GM12878 (cell line): ENCODE data around the gene CRELD2. TPM values are rescaled to one million over a fixed set of nuclear protein-coding genes. Genes with fewer than 3 reads are reported as not detected.

ENCODE experiments used
- CBX3 ChIP-seq: fragments of 200-600 bp; sonication (generic); IDR thresholded peaks from 2 replicates; pipeline ENCODE4 v1.6.1; 2016; ENCODE audit warnings: low read depth, borderline replicate concordance
- CREM ChIP-seq: IDR thresholded peaks from 2 replicates; pipeline ENCODE4 v1.6.1; 2014; ENCODE audit warnings: antibody characterized with exemption, low read depth
- EP300 ChIP-seq, 2 experiments: fragments of 150-350 bp in 1 of 2; IDR thresholded peaks; 2 replicates each; pipeline ENCODE4 v1.6.1; 2011 to 2012; ENCODE audit warnings: low read depth in 2 of 2, low read length in 2 of 2, borderline replicate concordance in 1 of 2, improper control_type of control experiment in 1 of 2, inconsistent platforms in 1 of 2; ENCODE audit not compliant: control insufficient read depth in 1 of 2
- KAT2A ChIP-seq: conservative IDR thresholded peaks from 2 replicates; pipeline ENCODE4 v1.6.1; 2011; ENCODE audit warnings: low read depth, low read length; ENCODE audit not compliant: control insufficient read depth
- POU2F2 ChIP-seq: IDR thresholded peaks from 3 replicates; pipeline ENCODE4 v1.6.1; 2011; ENCODE audit warnings: low read depth, mild to moderate bottlenecking, low read length, borderline replicate concordance
- SPI1 ChIP-seq: IDR thresholded peaks from 2 replicates; pipeline ENCODE4 v1.6.1; 2011; ENCODE audit warnings: low read depth, mild to moderate bottlenecking, low read length, moderate library complexity, borderline replicate concordance; ENCODE audit not compliant: insufficient read depth
- TARDBP ChIP-seq: IDR thresholded peaks from 2 replicates; pipeline ENCODE4 v1.6.1; 2016; ENCODE audit warnings: borderline replicate concordance
- polyA plus RNA-seq, 11 experiments: library from polyadenylated mRNA; depleted of rRNA in 4 of 11; unstranded in 6 of 11; stranded (reverse) in 5 of 11; fragments of >200 nt; fragmentation: Nextera tagmentation in 4 of 11; fragmentation: Illumina TruSeq in 1 of 11; extraction: Ambion mirVana in 4 of 11; extraction: Trizol in 1 of 11; gene quantifications; 1 replicate in 1 of 11; 2 replicates in 10 of 11; pipeline versions ENCODE4 v1.2.1 to v1.2.3, GENCODE V29; 2011 to 2016; ENCODE audit warnings: inconsistent platforms in 2 of 11, missing spikeins in 2 of 11, low read depth in 1 of 11
- total RNA-seq, 4 experiments: library from RNA; depleted of rRNA in 3 of 4; stranded (reverse); fragments of >200 nt in 3 of 4; fragmentation: Illumina TruSeq in 1 of 4; extraction: Trizol in 1 of 4; gene quantifications; 2 replicates each; pipeline versions ENCODE4 v1.2.1 to v1.2.3, GENCODE V29; 2013 to 2021
- TF ChIP-seq, protein P1 (sequence below): fragments of 450-650 bp; IDR thresholded peaks from 2 replicates; pipeline ENCODE4 v1.6.1; 2017; ENCODE audit warnings: mild to moderate bottlenecking, moderate library complexity

CRELD2 gene
- total and polyA plus RNA-seq, 10 of the 15 experiments (the other 5 are each of a cell fraction or from before 2014, with no cell fraction given) = 9.4 to 111 (median 25.9) TPM

DNA sequence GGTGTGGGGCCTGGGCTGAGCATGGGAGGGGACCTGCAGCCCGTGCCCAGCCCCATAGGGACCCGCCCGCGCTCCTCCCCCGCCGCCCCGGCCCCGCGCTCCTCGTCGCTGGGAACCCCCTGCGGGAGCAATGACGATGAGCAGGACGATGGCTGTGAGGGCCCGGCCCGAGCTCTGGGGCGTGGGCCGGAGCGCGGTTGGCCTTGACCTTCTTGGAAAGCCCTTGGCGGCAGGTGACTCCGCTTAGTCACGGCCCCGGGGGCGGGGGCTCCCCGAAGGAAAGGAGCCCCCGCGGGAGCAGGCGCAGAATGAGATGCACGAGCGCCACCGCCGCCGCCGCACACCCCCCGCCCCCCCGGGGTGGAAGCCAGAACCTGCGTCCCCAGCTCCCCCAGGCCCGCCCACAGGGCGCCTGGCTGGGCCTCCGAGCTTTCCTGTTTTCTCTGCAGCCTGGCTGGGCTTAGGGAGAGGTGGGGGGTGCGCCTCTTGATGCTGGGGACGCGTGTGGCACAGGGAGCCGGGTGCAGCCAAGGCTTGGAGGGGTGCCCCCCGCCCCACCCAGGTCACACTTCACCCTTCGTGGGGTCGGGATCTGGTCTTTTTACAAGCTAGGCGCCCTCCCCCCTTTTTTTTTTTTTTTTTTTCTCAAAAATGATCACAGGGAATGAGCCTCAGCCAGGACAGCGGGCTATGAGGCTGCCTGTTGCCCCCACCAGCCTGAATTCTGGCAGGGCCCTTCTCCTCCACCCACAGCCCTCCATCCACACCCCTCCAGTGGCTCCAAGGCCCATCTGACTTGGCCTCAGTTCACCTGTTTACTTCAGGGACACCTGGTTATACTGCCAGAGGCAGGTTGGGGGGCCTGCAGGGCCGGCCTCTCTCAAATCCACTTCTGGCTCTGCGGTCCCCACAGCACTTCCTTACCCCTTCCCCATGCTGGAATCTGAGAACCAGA is 17.9 kb downstream of the CRELD2 start (continued):
- TF ChIP-seq POU2F2 (peak; percentile 63; the same call in 1 of the 3 replicates), CREM (peak; percentile 86), KAT2A (no peak), SPI1 (no peak), EP300 (IDR thresholded peaks at IDR 0.05; ENCODE audit: borderline replicate concordance in 1 of 2, control insufficient read depth in 1 of 2, low read depth in 2 of 2, low read length in 2 of 2) (peak in 1 of 2 experiments; percentile 77; a peak in 2 of 4 replicates), TARDBP (no peak; the same call in 1 of the 2 replicates), CBX3 (no peak)
- TF ChIP-seq, protein P1, sequence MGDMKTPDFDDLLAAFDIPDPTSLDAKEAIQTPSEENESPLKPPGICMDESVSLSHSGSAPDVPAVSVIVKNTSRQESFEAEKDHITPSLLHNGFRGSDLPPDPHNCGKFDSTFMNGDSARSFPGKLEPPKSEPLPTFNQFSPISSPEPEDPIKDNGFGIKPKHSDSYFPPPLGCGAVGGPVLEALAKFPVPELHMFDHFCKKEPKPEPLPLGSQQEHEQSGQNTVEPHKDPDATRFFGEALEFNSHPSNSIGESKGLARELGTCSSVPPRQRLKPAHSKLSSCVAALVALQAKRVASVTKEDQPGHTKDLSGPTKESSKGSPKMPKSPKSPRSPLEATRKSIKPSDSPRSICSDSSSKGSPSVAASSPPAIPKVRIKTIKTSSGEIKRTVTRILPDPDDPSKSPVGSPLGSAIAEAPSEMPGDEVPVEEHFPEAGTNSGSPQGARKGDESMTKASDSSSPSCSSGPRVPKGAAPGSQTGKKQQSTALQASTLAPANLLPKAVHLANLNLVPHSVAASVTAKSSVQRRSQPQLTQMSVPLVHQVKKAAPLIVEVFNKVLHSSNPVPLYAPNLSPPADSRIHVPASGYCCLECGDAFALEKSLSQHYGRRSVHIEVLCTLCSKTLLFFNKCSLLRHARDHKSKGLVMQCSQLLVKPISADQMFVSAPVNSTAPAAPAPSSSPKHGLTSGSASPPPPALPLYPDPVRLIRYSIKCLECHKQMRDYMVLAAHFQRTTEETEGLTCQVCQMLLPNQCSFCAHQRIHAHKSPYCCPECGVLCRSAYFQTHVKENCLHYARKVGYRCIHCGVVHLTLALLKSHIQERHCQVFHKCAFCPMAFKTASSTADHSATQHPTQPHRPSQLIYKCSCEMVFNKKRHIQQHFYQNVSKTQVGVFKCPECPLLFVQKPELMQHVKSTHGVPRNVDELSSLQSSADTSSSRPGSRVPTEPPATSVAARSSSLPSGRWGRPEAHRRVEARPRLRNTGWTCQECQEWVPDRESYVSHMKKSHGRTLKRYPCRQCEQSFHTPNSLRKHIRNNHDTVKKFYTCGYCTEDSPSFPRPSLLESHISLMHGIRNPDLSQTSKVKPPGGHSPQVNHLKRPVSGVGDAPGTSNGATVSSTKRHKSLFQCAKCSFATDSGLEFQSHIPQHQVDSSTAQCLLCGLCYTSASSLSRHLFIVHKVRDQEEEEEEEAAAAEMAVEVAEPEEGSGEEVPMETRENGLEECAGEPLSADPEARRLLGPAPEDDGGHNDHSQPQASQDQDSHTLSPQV = peak; percentile 65; the same call in 1 of the 2 replicates
